ENCODE measurements around the gene ACSM6. TPM values are rescaled to one million over a fixed set of nuclear protein-coding genes. Genes with fewer than 3 reads are reported as not detected.

ACSM6 gene
- polyA plus RNA-seq, 1 donor (not counting 4 experiments of a cell fraction or from before 2014, with no cell fraction given), result not detected

DNA sequence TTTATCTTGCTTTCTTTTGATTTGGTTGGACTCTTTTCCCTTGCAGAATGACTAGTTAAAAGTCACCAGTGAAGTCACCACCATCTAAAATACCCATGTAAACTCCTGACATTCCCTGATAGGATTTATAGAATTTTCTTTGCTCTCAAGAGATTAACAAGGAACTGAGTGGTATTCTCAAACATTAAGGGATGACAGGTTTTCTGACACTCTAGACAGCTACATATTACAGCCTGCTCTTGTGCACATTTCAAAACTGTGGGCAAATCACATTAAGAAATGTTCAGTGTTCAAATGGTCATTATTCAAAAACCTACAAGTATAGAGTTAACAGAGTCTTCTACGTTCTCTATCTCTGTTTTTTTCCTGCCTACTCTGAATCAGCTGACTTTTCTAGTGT lies 15.8 kb upstream of the ACSM6 start:
- Histone ChIP-seq H3K27ac (ENCODE audit: control insufficient read depth, insufficient read depth, low read length) (no peak overlapping the region), H3K9ac (ENCODE audit: control insufficient read depth, extremely low read depth, insufficient read depth, low read length) (no peak overlapping the region)
- no peak for FAIRE-seq

DNA sequence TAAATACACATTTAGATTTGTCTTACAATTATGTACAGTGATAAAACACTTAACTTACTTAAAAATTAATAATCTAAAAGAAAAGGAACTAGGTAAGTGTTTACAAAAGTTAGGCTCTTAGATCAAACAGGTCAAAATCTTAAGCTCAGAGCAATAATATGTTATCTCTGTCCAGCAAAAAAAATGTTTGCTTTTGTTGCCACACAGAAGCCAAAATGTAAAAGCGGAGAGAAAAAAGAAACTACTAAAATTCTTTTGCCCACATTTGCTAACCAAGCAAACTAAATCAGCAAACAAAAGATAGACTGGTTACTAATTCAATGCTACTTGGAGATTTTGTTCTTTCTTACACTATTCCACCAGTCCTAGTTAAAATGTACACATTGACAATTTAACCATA lies 15.2 kb upstream of the ACSM6 start:
- Histone ChIP-seq H2AFZ (ENCODE audit: control insufficient read depth, low read length) (no peak overlapping the region), H3K4me3 (ENCODE audit: control insufficient read depth in 2 of 3, extremely low read depth in 1 of 3, insufficient read depth in 2 of 3, low read depth in 1 of 3, low read length in 3 of 3) (no peak overlapping the region), H3K9ac (ENCODE audit: control insufficient read depth, extremely low read depth, insufficient read depth, low read length) (no peak overlapping the region), H3K36me3 (ENCODE audit: control insufficient read depth in 2 of 2, extremely low read depth in 1 of 2, insufficient read depth in 2 of 2, low read length in 2 of 2) (no peaks in the 10 kb centered on the region), H3K4me2 (ENCODE audit: control insufficient read depth, extremely low read depth, insufficient read depth, low read depth, low read length) (no peak overlapping the region), H3K4me1 (ENCODE audit: control insufficient read depth, extremely low read depth, insufficient read depth, low read length) (no peaks in the 10 kb centered on the region), H3K9me3 (ENCODE audit: control insufficient read depth, low read depth, low read length) (no peaks in the 10 kb centered on the region), H4K20me1 (ENCODE audit: control insufficient read depth, extremely low read depth, insufficient read depth, low read length) (no peaks in the 10 kb centered on the region), H3K27me3 (ENCODE audit: control insufficient read depth, extremely low read depth, insufficient read depth, low read length) (no peaks in the 10 kb centered on the region), H3K27ac (ENCODE audit: control insufficient read depth, insufficient read depth, low read length) (no peak overlapping the region), H3K79me2 (ENCODE audit: control insufficient read depth, insufficient read depth, low read length) (no peaks in the 10 kb centered on the region), H3K9me1 (ENCODE audit: control insufficient read depth, extremely low read depth, insufficient read depth, low read length) (no peaks in the 10 kb centered on the region)
- FAIRE-seq (no peak), DNase-seq (ENCODE audit: low read depth, low spot score) (no peak)
- dilution Hi-C loops (cut with MboI; ENCODE audit: extremely low pct_ligation_motif_present, low sequenced_read_pairs), result no loop called here
- TF ChIP-seq EZH2 (IDR thresholded peaks at IDR 0.05; ENCODE audit: low read length), result no peak
- TF ChIP-seq, protein P1, sequence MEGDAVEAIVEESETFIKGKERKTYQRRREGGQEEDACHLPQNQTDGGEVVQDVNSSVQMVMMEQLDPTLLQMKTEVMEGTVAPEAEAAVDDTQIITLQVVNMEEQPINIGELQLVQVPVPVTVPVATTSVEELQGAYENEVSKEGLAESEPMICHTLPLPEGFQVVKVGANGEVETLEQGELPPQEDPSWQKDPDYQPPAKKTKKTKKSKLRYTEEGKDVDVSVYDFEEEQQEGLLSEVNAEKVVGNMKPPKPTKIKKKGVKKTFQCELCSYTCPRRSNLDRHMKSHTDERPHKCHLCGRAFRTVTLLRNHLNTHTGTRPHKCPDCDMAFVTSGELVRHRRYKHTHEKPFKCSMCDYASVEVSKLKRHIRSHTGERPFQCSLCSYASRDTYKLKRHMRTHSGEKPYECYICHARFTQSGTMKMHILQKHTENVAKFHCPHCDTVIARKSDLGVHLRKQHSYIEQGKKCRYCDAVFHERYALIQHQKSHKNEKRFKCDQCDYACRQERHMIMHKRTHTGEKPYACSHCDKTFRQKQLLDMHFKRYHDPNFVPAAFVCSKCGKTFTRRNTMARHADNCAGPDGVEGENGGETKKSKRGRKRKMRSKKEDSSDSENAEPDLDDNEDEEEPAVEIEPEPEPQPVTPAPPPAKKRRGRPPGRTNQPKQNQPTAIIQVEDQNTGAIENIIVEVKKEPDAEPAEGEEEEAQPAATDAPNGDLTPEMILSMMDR (optimal IDR thresholded peaks at IDR 0.05 in 1 of 3, IDR thresholded peaks at IDR 0.05 in 1 of 3, conservative IDR thresholded peaks at IDR 0.05 in 1 of 3; ENCODE audit: extremely low read depth in 1 of 3, insufficient read depth in 2 of 3, low read length in 3 of 3), result no peak

More for the DNA sequence above, 15.8 kb upstream of the ACSM6 start:
- Histone ChIP-seq H3K4me2 (ENCODE audit: control insufficient read depth, extremely low read depth, insufficient read depth, low read depth, low read length) (no peak overlapping the region), H3K79me2 (ENCODE audit: control insufficient read depth, insufficient read depth, low read length) (no peaks in the 10 kb centered on the region), H3K27me3 (ENCODE audit: control insufficient read depth, extremely low read depth, insufficient read depth, low read length) (no peaks in the 10 kb centered on the region), H3K36me3 (ENCODE audit: control insufficient read depth in 2 of 2, extremely low read depth in 1 of 2, insufficient read depth in 2 of 2, low read length in 2 of 2) (no peaks in the 10 kb centered on the region), H3K9me3 (ENCODE audit: control insufficient read depth, low read depth, low read length) (no peaks in the 10 kb centered on the region), H3K4me1 (ENCODE audit: control insufficient read depth, extremely low read depth, insufficient read depth, low read length) (no peaks in the 10 kb centered on the region), H3K4me3 (ENCODE audit: control insufficient read depth in 2 of 3, extremely low read depth in 1 of 3, insufficient read depth in 2 of 3, low read depth in 1 of 3, low read length in 3 of 3) (no peak overlapping the region), H3K9me1 (ENCODE audit: control insufficient read depth, extremely low read depth, insufficient read depth, low read length) (no peaks in the 10 kb centered on the region), H4K20me1 (ENCODE audit: control insufficient read depth, extremely low read depth, insufficient read depth, low read length) (no peaks in the 10 kb centered on the region), H2AFZ (ENCODE audit: control insufficient read depth, low read length) (no peak overlapping the region)
- TF ChIP-seq, protein P1 (optimal IDR thresholded peaks at IDR 0.05 in 1 of 3, IDR thresholded peaks at IDR 0.05 in 1 of 3, conservative IDR thresholded peaks at IDR 0.05 in 1 of 3; ENCODE audit: extremely low read depth in 1 of 3, insufficient read depth in 2 of 3, low read length in 3 of 3), result no peak
- no peak for TF ChIP-seq EZH2 (IDR thresholded peaks at IDR 0.05; ENCODE audit: low read length)
- no peak for DNase-seq (ENCODE audit: low read depth, low spot score)
- dilution Hi-C loops (cut with MboI; ENCODE audit: extremely low pct_ligation_motif_present, low sequenced_read_pairs), result no loop called here
